SK-N-SH (cell line): ENCODE measurements around the gene CDK5R2. TPM values are rescaled to one million over a fixed set of nuclear protein-coding genes. Genes with fewer than 3 reads are reported as not detected.
"Not testable (repeated sequence)": the region's sequence is repeated elsewhere in the genome, so short reads cannot be mapped to it uniquely, and the experiment has no call there.

Experiments
- CTCF ChIA-PET: fragments of 300-600, 350-600 bp; formaldehyde crosslinking; extraction: SDS; loops from one replicate; lab custom pipeline; 2021; lab: Yijun Ruan, JAX
- POLR2A ChIA-PET: fragments of 350-600 bp; sonication (Branson Sonifier 250); formaldehyde crosslinking; extraction: SDS; loops from one replicate; lab custom pipeline; 2020; ENCODE audit warnings: antibody characterized with exemption, inconsistent platforms; lab: Yijun Ruan, JAX
- DNase-seq: peaks from one replicate; pipeline ENCODE4 v3.0.0; 2012
- H2AFZ ChIP-seq: fragments of 200-600 bp; sonication (generic); 2 replicates; pipeline ENCODE4 v1.8.1; 2016; ENCODE audit warnings: antibody characterized with exemption, mild to moderate bottlenecking, low read depth
- H3F3A ChIP-seq: fragments of 200-600 bp; sonication (generic); replicated peaks from 2 replicates; pipeline ENCODE3; 2016; ENCODE audit warnings: antibody characterized with exemption, mild to moderate bottlenecking; ENCODE audit not compliant: insufficient read depth
- H3K27ac ChIP-seq, 2 experiments: fragments of 200-500 bp in 1 of 2; fragments of 200-600 bp in 1 of 2; sonication (Bioruptor generic) in 1 of 2; sonication (generic), shearing (Covaris generic) in 1 of 2; 2 replicates each; pipeline versions ENCODE4 v1.5.1 to v1.6.1; 2014 to 2016; ENCODE audit warnings: low read depth in 2 of 2, inconsistent platforms in 1 of 2, low read length in 1 of 2, mild to moderate bottlenecking in 1 of 2, mixed read lengths in 1 of 2
- H3K27me3 ChIP-seq: fragments of 200-600 bp; sonication (generic), shearing (Covaris generic); 2 replicates; pipeline ENCODE4 v1.6.1; 2016; ENCODE audit warnings: mixed run types; ENCODE audit not compliant: insufficient read depth
- H3K36me3 ChIP-seq, 2 experiments: fragments of 200-500 bp in 1 of 2; fragments of 200-600 bp in 1 of 2; sonication (Bioruptor generic) in 1 of 2; sonication (generic) in 1 of 2; replicated peaks in 1 of 2; 2 replicates each; pipeline versions ENCODE3 to v1.5.1; 2014 to 2016; ENCODE audit warnings: low read length in 1 of 2, mild to moderate bottlenecking in 1 of 2; ENCODE audit not compliant: insufficient read depth in 2 of 2, control insufficient read depth in 1 of 2
- H3K4me1 ChIP-seq, 2 experiments: fragments of 200-500 bp in 1 of 2; fragments of 200-600 bp in 1 of 2; sonication (Bioruptor generic) in 1 of 2; sonication (generic), shearing (Covaris generic) in 1 of 2; 2 replicates each; pipeline versions ENCODE4 v1.5.1 to v1.6.1; 2014 to 2016; ENCODE audit warnings: low read depth in 1 of 2, low read length in 1 of 2, mixed run types in 1 of 2; ENCODE audit not compliant: insufficient read depth in 2 of 2, control insufficient read depth in 1 of 2
- H3K4me2 ChIP-seq: fragments of 200-600 bp; sonication (generic), shearing (Covaris generic); 2 replicates; pipeline ENCODE4 v1.6.1; 2017; ENCODE audit warnings: mixed run types
- H3K4me3 ChIP-seq, 2 experiments: fragments of 200-500 bp in 1 of 2; fragments of 200-600 bp in 1 of 2; sonication (Bioruptor generic) in 1 of 2; sonication (generic), shearing (Covaris generic) in 1 of 2; 2 replicates each; pipeline versions ENCODE4 v1.5.1 to v1.8.1; 2014 to 2016; ENCODE audit warnings: low read depth in 2 of 2, inconsistent platforms in 1 of 2, low read length in 1 of 2, mild to moderate bottlenecking in 1 of 2, mixed read lengths in 1 of 2, moderate library complexity in 1 of 2
- H3K79me2 ChIP-seq: fragments of 200-600 bp; sonication (generic); 2 replicates; pipeline ENCODE4 v1.8.1; 2017; ENCODE audit warnings: mild to moderate bottlenecking; ENCODE audit not compliant: insufficient read depth
- H3K9ac ChIP-seq: fragments of 200-600 bp; sonication (generic); 2 replicates; pipeline ENCODE4 v1.6.1; 2017; ENCODE audit warnings: mixed run types
- H3K9me2 ChIP-seq: fragments of 200-600 bp; sonication (generic); 2 replicates; pipeline ENCODE4 v1.6.1; 2017; ENCODE audit warnings: mixed run types
- H3K9me3 ChIP-seq: fragments of 200-600 bp; sonication (generic); 2 replicates; pipeline ENCODE4 v1.6.1; 2017; ENCODE audit warnings: mixed run types, mild to moderate bottlenecking, moderate library complexity
- H4K20me1 ChIP-seq: fragments of 200-600 bp; sonication (generic); 2 replicates; pipeline ENCODE4 v1.6.1; 2017; ENCODE audit warnings: mild to moderate bottlenecking, mixed run types; ENCODE audit not compliant: insufficient read depth
- EP300 ChIP-seq, 2 experiments: IDR thresholded peaks; 2 replicates each; pipeline versions ENCODE4 v1.4.0 to v1.6.1; 2012; ENCODE audit warnings: borderline replicate concordance in 1 of 2, low read depth in 1 of 2, low read length in 1 of 2
- EZH2phosphoT487 ChIP-seq: fragments of 200-600 bp; sonication (generic); IDR thresholded peaks from 2 replicates; pipeline ENCODE4 v1.6.1; 2017; ENCODE audit warnings: low read depth, mixed run types, mild to moderate bottlenecking, antibody characterized with exemption, moderate library complexity, borderline replicate concordance
- FOXJ3 ChIP-seq: sonication (generic); formaldehyde crosslinking; IDR thresholded peaks from 2 replicates; pipeline ENCODE4 v1.5.1; 2020; ENCODE audit warnings: mild to moderate bottlenecking, missing genetic modification reagents
- JUND ChIP-seq: IDR thresholded peaks from 2 replicates; pipeline ENCODE4 v1.4.0; 2012
- NFIC ChIP-seq: IDR thresholded peaks from 2 replicates; pipeline ENCODE4 v1.4.0; 2012; ENCODE audit warnings: borderline replicate concordance
- NRF1 ChIP-seq: IDR thresholded peaks from 2 replicates; pipeline ENCODE4 v1.6.1; 2012; ENCODE audit warnings: low read depth, mild to moderate bottlenecking, low read length
- RCOR1 ChIP-seq: fragments of 150-350 bp; IDR thresholded peaks from 2 replicates; pipeline ENCODE4 v1.6.1; 2017; ENCODE audit warnings: antibody characterized with exemption, low read length
- SMC3 ChIP-seq: IDR thresholded peaks from 2 replicates; pipeline ENCODE4 v1.6.1; 2012; ENCODE audit warnings: low read depth, low read length, improper control_type of control experiment
- YY1 ChIP-seq: IDR thresholded peaks from 2 replicates; pipeline ENCODE4 v1.4.0; 2012; ENCODE audit warnings: low read depth, mild to moderate bottlenecking
- WGBS: methylation state at CpG from one replicate; pipeline ENCODE4 v1.1.6; 2017; ENCODE audit warnings: low lambda C conversion rate; 5-methylcytosine and 5-hydroxymethylcytosine counted together
- polyA plus RNA-seq, 3 experiments: library from polyadenylated mRNA; depleted of rRNA; stranded (reverse); fragments of >200 nt; gene quantifications; 2 replicates each; pipeline ENCODE4 v1.2.3, GENCODE V29; 2012
- TF ChIP-seq, protein P1 (sequence below): fragments of 200-600 bp; sonication (generic); IDR thresholded peaks from 2 replicates; pipeline ENCODE4 v1.6.1; 2017; ENCODE audit warnings: antibody characterized with exemption, mild to moderate bottlenecking, moderate library complexity
- TF ChIP-seq, protein P2 (sequence below): IDR thresholded peaks from 2 replicates; pipeline ENCODE4 v1.4.0; 2012; ENCODE audit warnings: low read depth
- TF ChIP-seq, protein P3 (sequence below): IDR thresholded peaks from 2 replicates; pipeline ENCODE4 v1.6.1; 2012; ENCODE audit warnings: mild to moderate bottlenecking, low read depth, low read length, moderate library complexity

CDK5R2 gene
- polyA plus RNA-seq, 1 of the 3 experiments (the other 2 are of a cell fraction) = 0.26 TPM

DNA sequence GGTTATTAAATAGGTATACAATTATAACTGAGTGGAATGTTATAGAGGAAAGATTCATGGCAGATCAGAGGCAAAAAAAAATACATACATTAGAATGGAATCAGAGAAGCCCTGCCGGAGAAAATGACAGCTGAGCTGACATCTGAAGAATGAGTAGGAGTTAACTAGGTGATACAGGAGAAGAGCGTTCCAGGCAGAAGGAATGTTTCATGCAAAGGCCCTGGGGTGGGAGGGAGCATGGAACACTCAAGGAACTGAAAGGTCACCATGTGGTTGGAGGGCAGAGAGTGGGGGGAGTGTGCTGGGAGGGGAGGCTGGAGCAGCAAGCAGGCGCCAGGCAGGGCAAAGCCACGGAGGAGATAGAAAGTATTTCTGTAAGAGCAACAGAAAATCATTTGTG is 31.6 kb upstream of the CDK5R2 start:
- Histone ChIP-seq H3K4me1 (no peaks in the 10 kb centered on the region), H3K9me3 (no peaks in the 10 kb centered on the region), H3K9ac (no peak overlapping the region), H2AFZ (no peak overlapping the region), H3K36me3 (no peaks in the 10 kb centered on the region), H4K20me1 (no peaks in the 10 kb centered on the region), H3K79me2 (no peaks in the 10 kb centered on the region), H3F3A (no peaks in the 10 kb centered on the region), H3K27me3 (0 out of 2 replicates have a peak, but pooled peaks cover 3% of the 10 kb centered on the region), H3K4me3 (no peak overlapping the region), H3K27ac (no peak overlapping the region), H3K9me2 (no peaks in the 10 kb centered on the region), H3K4me2 (no peak overlapping the region)
- ChIA-PET CTCF (no interaction called here), POLR2A (no interaction called here)
- no peak for DNase-seq
- WGBS = 80% methylated on average over 4 of the region's 4 CpGs
- TF ChIP-seq FOXJ3 (no peak), SMC3 (no peak), NFIC (no peak), JUND (no peak), EZH2phosphoT487 (no peak), EP300 (IDR thresholded peaks at IDR 0.05; ENCODE audit: borderline replicate concordance in 1 of 2, low read depth in 1 of 2, low read length in 1 of 2) (no peak), RCOR1 (no peak), NRF1 (no peak), YY1 (no peak)
- TF ChIP-seq, protein P1, sequence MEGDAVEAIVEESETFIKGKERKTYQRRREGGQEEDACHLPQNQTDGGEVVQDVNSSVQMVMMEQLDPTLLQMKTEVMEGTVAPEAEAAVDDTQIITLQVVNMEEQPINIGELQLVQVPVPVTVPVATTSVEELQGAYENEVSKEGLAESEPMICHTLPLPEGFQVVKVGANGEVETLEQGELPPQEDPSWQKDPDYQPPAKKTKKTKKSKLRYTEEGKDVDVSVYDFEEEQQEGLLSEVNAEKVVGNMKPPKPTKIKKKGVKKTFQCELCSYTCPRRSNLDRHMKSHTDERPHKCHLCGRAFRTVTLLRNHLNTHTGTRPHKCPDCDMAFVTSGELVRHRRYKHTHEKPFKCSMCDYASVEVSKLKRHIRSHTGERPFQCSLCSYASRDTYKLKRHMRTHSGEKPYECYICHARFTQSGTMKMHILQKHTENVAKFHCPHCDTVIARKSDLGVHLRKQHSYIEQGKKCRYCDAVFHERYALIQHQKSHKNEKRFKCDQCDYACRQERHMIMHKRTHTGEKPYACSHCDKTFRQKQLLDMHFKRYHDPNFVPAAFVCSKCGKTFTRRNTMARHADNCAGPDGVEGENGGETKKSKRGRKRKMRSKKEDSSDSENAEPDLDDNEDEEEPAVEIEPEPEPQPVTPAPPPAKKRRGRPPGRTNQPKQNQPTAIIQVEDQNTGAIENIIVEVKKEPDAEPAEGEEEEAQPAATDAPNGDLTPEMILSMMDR = no peak
- TF ChIP-seq, protein P2, sequence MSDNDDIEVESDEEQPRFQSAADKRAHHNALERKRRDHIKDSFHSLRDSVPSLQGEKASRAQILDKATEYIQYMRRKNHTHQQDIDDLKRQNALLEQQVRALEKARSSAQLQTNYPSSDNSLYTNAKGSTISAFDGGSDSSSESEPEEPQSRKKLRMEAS = no peak
- TF ChIP-seq, protein P3, sequence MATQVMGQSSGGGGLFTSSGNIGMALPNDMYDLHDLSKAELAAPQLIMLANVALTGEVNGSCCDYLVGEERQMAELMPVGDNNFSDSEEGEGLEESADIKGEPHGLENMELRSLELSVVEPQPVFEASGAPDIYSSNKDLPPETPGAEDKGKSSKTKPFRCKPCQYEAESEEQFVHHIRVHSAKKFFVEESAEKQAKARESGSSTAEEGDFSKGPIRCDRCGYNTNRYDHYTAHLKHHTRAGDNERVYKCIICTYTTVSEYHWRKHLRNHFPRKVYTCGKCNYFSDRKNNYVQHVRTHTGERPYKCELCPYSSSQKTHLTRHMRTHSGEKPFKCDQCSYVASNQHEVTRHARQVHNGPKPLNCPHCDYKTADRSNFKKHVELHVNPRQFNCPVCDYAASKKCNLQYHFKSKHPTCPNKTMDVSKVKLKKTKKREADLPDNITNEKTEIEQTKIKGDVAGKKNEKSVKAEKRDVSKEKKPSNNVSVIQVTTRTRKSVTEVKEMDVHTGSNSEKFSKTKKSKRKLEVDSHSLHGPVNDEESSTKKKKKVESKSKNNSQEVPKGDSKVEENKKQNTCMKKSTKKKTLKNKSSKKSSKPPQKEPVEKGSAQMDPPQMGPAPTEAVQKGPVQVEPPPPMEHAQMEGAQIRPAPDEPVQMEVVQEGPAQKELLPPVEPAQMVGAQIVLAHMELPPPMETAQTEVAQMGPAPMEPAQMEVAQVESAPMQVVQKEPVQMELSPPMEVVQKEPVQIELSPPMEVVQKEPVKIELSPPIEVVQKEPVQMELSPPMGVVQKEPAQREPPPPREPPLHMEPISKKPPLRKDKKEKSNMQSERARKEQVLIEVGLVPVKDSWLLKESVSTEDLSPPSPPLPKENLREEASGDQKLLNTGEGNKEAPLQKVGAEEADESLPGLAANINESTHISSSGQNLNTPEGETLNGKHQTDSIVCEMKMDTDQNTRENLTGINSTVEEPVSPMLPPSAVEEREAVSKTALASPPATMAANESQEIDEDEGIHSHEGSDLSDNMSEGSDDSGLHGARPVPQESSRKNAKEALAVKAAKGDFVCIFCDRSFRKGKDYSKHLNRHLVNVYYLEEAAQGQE = no peak

DNA sequence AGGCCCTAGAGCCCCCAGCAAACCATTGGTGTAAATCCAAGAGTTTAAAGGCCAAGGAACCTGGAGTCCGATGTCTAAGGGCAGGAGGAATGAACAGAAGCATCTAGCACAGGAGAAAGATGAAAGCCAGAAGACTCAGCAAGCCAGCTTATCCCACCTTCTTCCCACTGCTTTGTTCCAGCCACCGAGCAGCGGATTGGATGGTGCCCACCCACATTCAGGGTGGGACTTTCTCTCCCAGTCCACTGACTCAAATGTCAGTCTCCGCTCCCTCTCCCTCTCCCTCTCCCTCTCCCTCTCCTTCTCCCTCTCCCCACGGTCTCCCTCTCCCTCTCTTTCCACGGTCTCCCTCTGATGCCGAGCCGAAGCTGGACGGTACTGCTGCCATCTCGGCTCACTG is 29.0 kb upstream of the CDK5R2 start:
- H3K79me2 ChIP-seq, H3F3A ChIP-seq, POLR2A ChIA-PET, CTCF ChIA-PET, H3K36me3 ChIP-seq, H3K4me1 ChIP-seq, DNase-seq, H3K9me2 ChIP-seq, H3K9me3 ChIP-seq, H3K4me2 ChIP-seq, H3K27ac ChIP-seq, H3K4me3 ChIP-seq, H4K20me1 ChIP-seq, H3K9ac ChIP-seq, H2AFZ ChIP-seq: not testable (repeated sequence)
- 76% methylated on average over 10 of the region's 10 CpGs for WGBS
- H3K27me3 ChIP-seq = peaks cover 16% of the 10 kb centered on the region; the same call in 1 of the 2 replicates

DNA sequence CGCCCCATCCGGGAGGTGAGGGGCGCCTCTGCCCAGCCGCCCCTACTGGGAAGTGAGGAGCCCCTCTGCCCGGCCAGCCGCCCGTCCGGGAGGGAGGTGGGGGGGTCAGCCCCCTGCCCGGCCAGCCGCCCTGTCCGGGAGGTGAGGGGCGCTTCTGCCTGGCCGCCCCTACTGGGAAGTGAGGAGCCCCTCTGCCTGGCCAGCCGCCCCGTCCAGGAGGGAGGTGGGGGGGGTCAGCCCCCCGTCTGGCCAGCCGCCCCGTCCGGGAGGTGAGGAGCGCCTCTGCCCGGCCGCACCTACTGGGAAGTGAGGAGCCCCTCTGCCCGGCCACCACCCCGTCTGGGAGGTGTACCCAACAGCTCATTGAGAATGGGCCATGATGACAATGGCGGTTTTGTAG is 27.7 kb upstream of the CDK5R2 start:
- CTCF ChIA-PET = interaction anchor here (2.1 kb wide), 1 partner anchor 18 kb away, joined by 4 read pairs; no protein-coding TSS in a partner anchor
- H3K9me2 ChIP-seq, H3K9ac ChIP-seq, H3K27ac ChIP-seq, H4K20me1 ChIP-seq, H3K4me2 ChIP-seq, H3K36me3 ChIP-seq, H3K4me1 ChIP-seq, H2AFZ ChIP-seq, H3K4me3 ChIP-seq, H3F3A ChIP-seq, DNase-seq, POLR2A ChIA-PET, H3K79me2 ChIP-seq, H3K9me3 ChIP-seq: not testable (repeated sequence)
- 82% methylated on average over 8 of the region's 25 CpGs for WGBS
- peaks cover 16% of the 10 kb centered on the region; the same call in 1 of the 2 replicates for H3K27me3 ChIP-seq
